Gastroesophageal sphincter (tissue), 4 donors: ENCODE measurements around the gene CCR4. TPM values are rescaled to one million over a fixed set of nuclear protein-coding genes. Genes with fewer than 3 reads are reported as not detected.
"Not testable (repeated sequence)": the region's sequence is repeated elsewhere in the genome, so short reads cannot be mapped to it uniquely, and the experiment has no call there.

Source experiments
- ATAC-seq: fragments of 150-250 bp; one replicate; pipeline ENCODE4 v1.9.1; 2016; ENCODE audit warnings: mild to moderate bottlenecking, moderate library complexity
- H3K27ac ChIP-seq, 4 donors: fragments of 200-600 bp; sonication (generic) in 3 of 4; 1 replicate in 3 of 4; 2 replicates in 1 of 4; pipeline ENCODE4 v1.5.1; 2016 to 2019
- H3K27me3 ChIP-seq: fragments of 200-600 bp; sonication (generic); one replicate; pipeline ENCODE4 v1.5.1; 2019
- H3K36me3 ChIP-seq, 2 donors: fragments of 200-600 bp; sonication (generic); one replicate each; pipeline ENCODE4 v1.5.1; 2019; ENCODE audit warnings: control low read depth in 1 of 2
- H3K4me1 ChIP-seq, 3 donors: fragments of 200-600 bp; sonication (generic); 1 replicate in 2 of 3; 2 replicates in 1 of 3; pipeline ENCODE4 v1.5.1; 2016 to 2019; ENCODE audit warnings: control low read depth in 2 of 3
- H3K4me3 ChIP-seq, 2 donors: fragments of 200-600 bp; sonication (generic); one replicate each; pipeline ENCODE4 v1.5.1; 2019; ENCODE audit warnings: mild to moderate bottlenecking in 1 of 2, moderate library complexity in 1 of 2
- H3K9me3 ChIP-seq, 3 donors: fragments of 200-600 bp; sonication (generic); one replicate each; pipeline ENCODE4 v1.5.1; 2017 to 2019; ENCODE audit warnings: control low read depth in 2 of 3
- CTCF ChIP-seq, 4 experiments: fragments of 200-600 bp in 2 of 4; fragments of 450-650 bp in 2 of 4; sonication (generic) in 1 of 4; IDR thresholded peaks; one replicate each; pipeline ENCODE4 v1.5.1; 2017 to 2019; ENCODE audit warnings: antibody characterized with exemption in 4 of 4, mild to moderate bottlenecking in 2 of 4, moderate library complexity in 2 of 4
- EP300 ChIP-seq: sonication (generic); formaldehyde crosslinking; IDR thresholded peaks from one replicate; pipeline ENCODE4 v1.6.1; 2017; ENCODE audit warnings: antibody characterized with exemption, mild to moderate bottlenecking
- POLR2A ChIP-seq, 2 donors: fragments of 450-650 bp; IDR thresholded peaks; one replicate each; pipeline ENCODE4 v1.6.1; 2017; ENCODE audit warnings: antibody characterized with exemption in 2 of 2, mild to moderate bottlenecking in 2 of 2, moderate library complexity in 1 of 2
- POLR2AphosphoS5 ChIP-seq: sonication (generic); formaldehyde crosslinking; IDR thresholded peaks from one replicate; pipeline ENCODE4 v1.6.1; 2017; ENCODE audit warnings: antibody characterized with exemption
- WGBS, 2 donors: methylation state at CpG; one replicate each; pipeline ENCODE4 v1.1.5; 2018; ENCODE audit warnings: low coverage in 1 of 2; 5-methylcytosine and 5-hydroxymethylcytosine counted together
- total RNA-seq, 4 donors: library from RNA; depleted of rRNA; stranded (reverse); fragments of >200 nt; gene quantifications; one replicate each; pipeline ENCODE4 v1.1.0, GENCODE V29; 2016

The CCR4 gene
- total RNA-seq, 4 donors from 2014 or later: not detected

- Histone ChIP-seq H3K27ac (no peak overlapping the region), H3K27me3 (peaks cover 5% of the 10 kb centered on the region), H3K4me3 (no peak overlapping the region), H3K4me1 (peaks cover 0 to 19% (median 0%) of the 10 kb centered on the region in 3 donors), H3K9me3 (no peaks in the 10 kb centered on the region), H3K36me3 (no peaks in the 10 kb centered on the region)
- TF ChIP-seq POLR2A (IDR thresholded peaks at IDR 0.05) (no peak), EP300 (no peak), CTCF (IDR thresholded peaks at IDR 0.05) (no peak), POLR2AphosphoS5 (no peak)
- WGBS, 2 donors: 78 to 91% methylated on average over 2 of the region's 2 CpGs
- ATAC-seq: no peak
These were observed 40.5 kb upstream of the CCR4 start for GRCh38 chr3:32910954-32911353.

GRCh38 chr3:32912046-32912445, 39.4 kb upstream of the CCR4 start:
- ATAC-seq: no peak
- peaks cover 0 to 19% (median 0%) of the 10 kb centered on the region in 3 donors for H3K4me1 ChIP-seq
- H3K9me3 ChIP-seq: no peaks in the 10 kb centered on the region
- 86 to 100% methylated on average over 1 of the region's 1 CpG for WGBS, 2 donors
- no peak overlapping the region for H3K4me3 ChIP-seq
- TF ChIP-seq EP300 (no peak), CTCF (IDR thresholded peaks at IDR 0.05) (no peak), POLR2AphosphoS5 (no peak), POLR2A (IDR thresholded peaks at IDR 0.05) (no peak)
- no peak overlapping the region for H3K27ac ChIP-seq
- no peaks in the 10 kb centered on the region for H3K36me3 ChIP-seq
- H3K27me3 ChIP-seq: peaks cover 5% of the 10 kb centered on the region

GRCh38 chr3:32913790-32914446, 37.5 kb upstream of the CCR4 start:
- peak overlapping the region; percentile 4 to 72 (median 66) for H3K27ac ChIP-seq
- WGBS, 2 donors: 26 to 29% methylated on average over 3 to 6 of the region's 7 CpGs
- peak; percentile 95 for ATAC-seq

GRCh38 chr3:32919920-32920319, 31.5 kb upstream of the CCR4 start:
- Histone ChIP-seq H3K27me3 (no peaks in the 10 kb centered on the region), H3K4me3 (no peak overlapping the region), H3K9me3 (no peaks in the 10 kb centered on the region), H3K36me3 (no peaks in the 10 kb centered on the region), H3K4me1 (peaks cover 0 to 1% (median 0%) of the 10 kb centered on the region in 3 donors), H3K27ac (no peak overlapping the region)
- ATAC-seq: no peak
- TF ChIP-seq EP300: no peak
- 85 to 90% methylated on average over 2 of the region's 2 CpGs for WGBS, 2 donors

More at GRCh38 chr3:32913790-32914446, 37.5 kb upstream of the CCR4 start:
- no peaks in the 10 kb centered on the region for H3K9me3 ChIP-seq
- no peak for TF ChIP-seq POLR2A (IDR thresholded peaks at IDR 0.05)
- no peaks in the 10 kb centered on the region for H3K27me3 ChIP-seq
- no peak overlapping the region for H3K4me3 ChIP-seq
- H3K36me3 ChIP-seq: no peaks in the 10 kb centered on the region
- peaks cover 0 to 19% (median 0%) of the 10 kb centered on the region in 3 donors for H3K4me1 ChIP-seq

- H3K27me3 ChIP-seq: no peaks in the 10 kb centered on the region
- 87% methylated on average over 6 of the region's 7 CpGs; no CpG with 5 or more reads in 1 of the 2 donors for WGBS, 2 donors
- TF ChIP-seq POLR2AphosphoS5: no peak
- TF ChIP-seq POLR2A (IDR thresholded peaks at IDR 0.05): no peak
- TF ChIP-seq EP300: no peak
- no peak for TF ChIP-seq CTCF (IDR thresholded peaks at IDR 0.05)
- no peaks in the 10 kb centered on the region for H3K9me3 ChIP-seq
- H3K27ac ChIP-seq: no peak overlapping the region
- peak; percentile 36 for ATAC-seq
- no peaks in the 10 kb centered on the region for H3K4me1 ChIP-seq
- no peak overlapping the region for H3K4me3 ChIP-seq
- no peaks in the 10 kb centered on the region for H3K36me3 ChIP-seq
These were observed 29.4 kb upstream of the CCR4 start for GRCh38 chr3:32922078-32922477.

GRCh38 chr3:32930161-32930560, 21.3 kb upstream of the CCR4 start:
- H3K27me3 ChIP-seq: no peaks in the 10 kb centered on the region
- 86 to 93% methylated on average over 1 to 3 of the region's 3 CpGs for WGBS, 2 donors
- H3K4me3 ChIP-seq: no peak overlapping the region
- TF ChIP-seq POLR2A (IDR thresholded peaks at IDR 0.05) (no peak), EP300 (no peak), CTCF (IDR thresholded peaks at IDR 0.05) (no peak), POLR2AphosphoS5 (no peak)
- no peak overlapping the region for H3K27ac ChIP-seq
- H3K9me3 ChIP-seq: peaks cover 0 to 4% (median 0%) of the 10 kb centered on the region in 3 donors
- H3K4me1 ChIP-seq: no peaks in the 10 kb centered on the region
- no peaks in the 10 kb centered on the region for H3K36me3 ChIP-seq
- ATAC-seq: no peak

- 66 to 83% methylated on average over 2 of the region's 2 CpGs for WGBS, 2 donors
- H3K4me1 ChIP-seq: not testable (repeated sequence)
These were observed 20.2 kb upstream of the CCR4 start for GRCh38 chr3:32931273-32931672.

More at GRCh38 chr3:32931273-32931672, 20.2 kb upstream of the CCR4 start:
- H3K36me3 ChIP-seq, ATAC-seq, H3K4me3 ChIP-seq, H3K9me3 ChIP-seq, H3K27me3 ChIP-seq, H3K27ac ChIP-seq: not testable (repeated sequence)
